ENCODE results near the gene CADM2.

DNA sequence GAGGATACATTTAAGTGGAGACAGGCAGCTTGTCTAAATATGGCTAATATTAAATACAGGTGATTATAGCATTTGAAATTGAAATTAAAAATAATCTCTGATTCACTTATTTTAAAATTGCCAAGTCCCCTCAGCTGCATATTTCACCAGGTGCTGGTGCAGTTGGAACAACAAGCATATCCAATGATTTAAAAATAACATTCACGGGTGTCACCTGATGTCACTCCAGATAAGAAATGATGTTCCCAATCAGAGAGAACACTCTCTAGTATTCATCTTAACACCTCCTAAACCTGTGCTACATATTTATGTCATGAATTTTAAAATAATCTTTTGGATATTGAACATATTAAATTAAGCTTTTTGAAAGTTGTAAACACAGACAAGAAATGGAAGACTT lies 249.9 kb downstream of the CADM2 start:
- TF ChIP-seq POLR2AphosphoS5 (IDR thresholded peaks at IDR 0.05; ENCODE audit: borderline replicate concordance, low read depth, low read length) (no peak), EZH2 (IDR thresholded peaks at IDR 0.05) (no peak)

Measured in SK-N-MC (cell line).